NCI-H146 treated with DMSO at 0.1 percent for 48 hours (cell line): ENCODE measurements around the gene ANKLE1.
"Not testable (repeated sequence)": the region's sequence is repeated elsewhere in the genome, so short reads cannot be mapped to it uniquely, and the experiment has no call there.

Experiments
- DNase-seq: peaks from one replicate; lab custom pipeline; 2025; ENCODE audit not compliant: unreplicated experiment; lab: John Stamatoyannopoulos, UW

ANKLE1 gene

GRCh38 chr19:17248011-17248776 lies 33.5 kb upstream of the ANKLE1 start:
- DNase-seq: peak; percentile 64

DNA sequence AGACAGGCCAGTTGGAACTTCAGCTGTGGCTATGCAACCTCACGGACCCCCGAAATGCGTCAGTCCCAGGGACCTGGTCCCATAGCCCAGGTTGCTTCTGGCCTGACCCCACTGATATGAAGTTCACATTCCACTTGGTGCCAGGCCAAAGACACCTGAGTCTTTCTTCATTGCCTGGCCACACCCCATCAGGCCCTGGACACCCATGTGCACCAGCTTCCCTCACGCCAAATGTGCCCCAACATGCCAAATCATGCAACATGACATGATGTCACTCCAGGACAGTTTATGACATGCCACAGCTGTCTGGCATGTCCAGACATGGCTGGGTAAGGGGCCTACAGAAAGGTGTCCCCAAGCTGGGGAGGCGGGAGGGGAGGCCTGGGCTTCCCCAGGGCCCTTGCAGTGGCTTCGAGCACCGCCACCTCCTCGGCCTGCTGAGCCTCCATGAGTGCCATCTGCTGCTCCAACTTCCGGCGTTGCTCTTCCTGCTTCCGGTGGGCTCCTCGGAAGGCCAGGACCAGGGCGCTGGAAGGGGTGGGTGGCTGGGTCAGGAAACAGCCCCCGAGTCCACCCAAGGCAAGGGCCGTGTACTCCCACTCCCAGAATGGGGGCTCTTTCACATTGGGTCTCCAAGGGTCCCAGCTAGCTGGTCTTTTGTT lies 31.7 kb upstream of the ANKLE1 start:
- DNase-seq: no peak

DNA sequence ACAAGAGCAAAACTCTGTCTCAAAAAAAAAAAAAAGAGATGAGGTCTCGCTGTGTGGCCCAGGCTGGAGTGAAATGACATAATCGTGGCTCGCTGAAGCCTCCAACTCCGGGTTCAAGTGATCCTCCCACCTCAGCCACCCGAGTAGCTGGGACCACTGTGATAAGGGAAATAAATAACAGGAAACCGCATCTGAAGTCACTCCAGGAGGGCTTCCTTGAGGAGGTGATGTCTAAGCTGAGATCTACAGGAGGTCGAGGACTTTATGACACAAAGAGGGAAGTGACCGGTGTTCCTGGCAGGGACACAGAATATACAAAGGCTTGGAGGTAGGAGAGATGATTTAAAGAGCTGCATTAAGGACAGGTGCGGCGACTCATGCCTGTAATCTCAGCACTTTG lies 27.1 kb upstream of the ANKLE1 start:
- no peak for DNase-seq

GRCh38 chr19:17255150-17255621 lies 26.5 kb upstream of the ANKLE1 start:
- DNase-seq: peak; percentile 59

GRCh38 chr19:17256130-17256529 lies 25.6 kb upstream of the ANKLE1 start:
- no peak for DNase-seq

GRCh38 chr19:17259118-17259780 lies 22.5 kb upstream of the ANKLE1 start:
- DNase-seq: no peak

DNA sequence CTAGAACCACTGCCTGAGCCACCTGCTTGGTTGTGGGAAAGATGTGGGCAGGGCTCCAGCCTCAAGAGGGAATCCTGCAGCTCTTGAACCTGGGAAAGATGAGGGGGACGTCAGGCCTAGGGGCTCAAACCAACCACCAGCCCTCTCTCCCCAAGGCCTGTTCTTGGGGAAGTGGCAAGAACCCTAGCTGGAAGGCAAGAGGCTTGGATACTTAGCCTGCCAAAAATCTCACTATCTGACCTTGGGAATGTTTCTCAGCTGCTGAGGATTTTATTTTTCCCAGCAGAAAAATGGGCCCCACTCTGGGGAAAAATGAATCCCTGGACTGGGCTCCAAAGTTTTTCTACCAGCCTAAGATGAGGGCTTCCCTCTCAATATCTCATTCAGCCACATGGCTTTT lies 21.8 kb upstream of the ANKLE1 start:
- DNase-seq: no peak

DNA sequence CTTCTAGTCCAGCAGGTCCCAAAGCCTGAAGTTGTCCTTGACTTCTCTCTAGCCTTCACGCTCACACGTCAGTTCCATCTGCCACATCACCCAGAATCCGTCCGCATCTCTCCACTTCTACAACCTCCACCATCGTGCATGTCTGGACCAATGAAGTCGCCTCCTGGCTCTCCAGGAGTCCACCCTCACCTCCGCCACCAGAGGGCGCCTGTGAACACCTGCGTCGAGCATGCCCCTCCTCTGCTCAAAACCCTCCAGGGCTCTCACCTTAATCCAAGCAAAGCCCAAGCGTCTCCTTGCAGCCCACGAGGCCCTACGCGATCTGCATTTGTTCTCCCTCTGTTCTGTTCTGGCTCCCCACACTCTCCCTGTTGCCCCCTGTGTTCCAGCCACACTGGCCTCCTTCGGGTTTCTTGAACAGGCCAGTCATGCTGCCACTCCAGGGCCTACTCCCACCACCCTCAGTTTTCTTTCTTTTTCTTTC lies 20.8 kb upstream of the ANKLE1 start:
- peak; percentile 86 for DNase-seq

DNA sequence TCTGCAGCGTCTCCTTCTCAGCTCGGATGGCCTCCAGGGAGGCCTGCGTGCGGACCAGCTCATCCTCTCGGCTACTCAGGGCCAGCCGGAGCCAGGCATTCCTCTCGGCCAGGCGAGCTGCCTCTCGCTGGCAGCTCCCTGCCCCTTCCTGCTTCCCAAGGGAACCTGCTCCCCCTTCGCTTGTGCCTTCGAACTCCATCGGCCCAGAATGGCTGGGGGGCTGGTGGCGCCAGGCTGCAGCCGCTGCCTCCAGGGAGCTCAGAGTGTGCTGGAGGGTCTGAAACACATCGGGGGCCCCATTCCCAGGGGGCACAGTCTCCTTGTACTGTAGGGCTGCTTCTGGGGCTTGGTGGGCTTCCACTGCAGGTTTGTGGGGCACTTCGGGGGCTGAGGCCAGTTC lies 19.1 kb upstream of the ANKLE1 start:
- no peak for DNase-seq

DNA sequence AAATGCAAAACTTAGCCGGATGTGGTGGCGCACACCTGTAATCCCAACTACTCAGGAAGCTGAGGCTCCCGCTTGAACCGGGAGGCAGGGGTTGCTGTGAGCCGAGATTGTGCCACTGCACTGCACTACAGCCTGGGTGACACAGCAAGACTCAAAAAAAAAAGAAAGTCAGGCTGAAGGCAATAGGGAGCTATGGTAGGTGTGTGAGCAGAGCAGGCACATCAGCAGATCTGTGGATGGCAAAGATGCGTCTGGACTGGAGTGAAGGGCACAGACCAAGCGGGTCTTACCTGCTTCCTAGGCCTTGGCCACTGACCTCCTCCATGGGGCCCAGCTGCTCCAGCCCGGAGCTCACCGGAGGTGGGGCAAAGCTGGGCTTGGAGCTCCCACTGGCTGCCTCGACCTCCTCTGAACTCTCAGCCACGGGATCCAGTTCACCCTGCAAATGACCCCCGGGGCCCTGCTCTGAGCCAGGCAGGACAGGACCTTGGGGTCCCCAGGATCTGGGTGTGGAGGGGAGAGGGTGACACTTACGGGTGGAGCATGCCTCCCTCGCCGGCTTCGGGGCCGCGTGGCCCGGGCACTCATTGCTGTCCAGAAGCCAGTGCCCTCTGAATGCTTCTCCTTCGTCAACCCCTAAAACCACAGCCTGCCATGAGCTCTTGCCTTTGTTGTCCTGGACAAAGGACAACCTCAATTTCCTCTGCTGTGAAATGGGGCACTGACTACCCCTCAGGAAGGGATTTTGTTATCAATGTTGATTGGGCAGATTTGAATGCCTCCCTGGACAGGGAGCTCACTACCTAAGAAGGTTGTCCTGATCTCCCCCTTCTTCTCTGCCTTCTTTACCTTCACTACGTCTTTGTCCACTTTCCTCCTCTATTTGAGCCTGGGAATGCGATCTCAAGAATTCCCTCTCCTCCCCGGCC lies 17.7 kb upstream of the ANKLE1 start:
- DNase-seq: no peak

GRCh38 chr19:17264641-17264979 lies 17.1 kb upstream of the ANKLE1 start, which contains the start of gene USHBP1:
USHBP1 (minus strand) TSS chr19:17264745; CDS start chr19:17264299, 446 bp downstream.
- no peak for DNase-seq

GRCh38 chr19:17266026-17266425 lies 15.7 kb upstream of the ANKLE1 start:
- DNase-seq: no peak

GRCh38 chr19:17266589-17266974 lies 15.1 kb upstream of the ANKLE1 start:
- no peak for DNase-seq

DNA sequence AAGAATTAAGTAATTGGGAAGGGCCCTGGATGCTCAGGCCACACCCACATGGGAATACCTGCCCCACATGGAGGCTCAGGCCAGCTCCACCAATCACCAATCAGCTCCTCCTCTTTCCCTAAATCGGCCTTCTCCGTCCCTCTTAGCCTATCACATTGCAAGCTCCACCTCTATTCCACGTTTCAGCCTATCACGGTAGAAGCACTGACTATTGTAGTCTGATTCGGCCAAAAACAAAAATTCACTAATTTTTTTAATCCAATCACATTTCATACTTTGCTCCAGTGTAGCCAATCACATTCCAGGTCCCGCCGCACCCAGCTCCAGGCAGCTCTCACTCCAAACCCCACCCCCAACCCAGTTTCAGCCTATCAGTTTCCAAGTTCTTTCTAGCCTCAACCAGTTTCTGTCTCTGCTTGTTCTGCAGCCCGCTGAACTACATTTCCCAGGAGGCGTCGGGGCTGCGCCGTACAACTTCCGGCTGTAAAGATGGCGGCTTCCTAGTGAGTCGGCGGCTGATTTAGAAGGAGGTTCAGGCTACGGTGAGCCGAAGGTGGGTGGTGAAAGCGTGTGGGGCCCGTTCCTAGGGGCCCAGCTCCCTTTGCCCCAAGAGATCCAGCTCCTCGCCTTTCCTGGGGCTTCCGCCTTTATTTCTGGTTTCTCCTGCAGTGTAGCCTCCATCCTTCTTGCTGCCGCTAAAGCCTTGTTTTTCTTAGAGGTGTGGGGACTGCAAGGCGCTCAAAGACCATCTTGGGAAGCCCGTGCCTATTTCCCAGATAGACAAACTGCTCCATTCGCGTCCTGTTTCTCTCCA lies 14.5 kb upstream of the ANKLE1 start, which contains the start of gene BABAM1:
Gene BABAM1 (plus strand): TSS at position 469 of the 814 bp plus-strand sequence. CDS start 1,364 bp downstream, outside the sequence.
- DNase-seq: peak; percentile 99

DNA sequence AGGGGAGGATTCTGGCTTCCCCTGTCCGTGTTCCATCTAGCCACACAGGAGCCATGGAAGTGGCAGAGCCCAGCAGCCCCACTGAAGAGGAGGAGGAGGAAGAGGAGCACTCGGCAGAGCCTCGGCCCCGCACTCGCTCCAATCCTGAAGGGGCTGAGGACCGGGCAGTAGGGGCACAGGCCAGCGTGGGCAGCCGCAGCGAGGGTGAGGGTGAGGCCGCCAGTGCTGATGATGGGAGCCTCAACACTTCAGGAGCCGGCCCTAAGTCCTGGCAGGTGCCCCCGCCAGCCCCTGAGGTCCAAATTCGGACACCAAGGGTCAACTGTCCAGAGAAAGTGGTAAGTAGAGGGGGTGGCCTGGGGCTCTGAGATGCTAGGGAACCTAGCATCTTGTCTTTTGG lies 12.9 kb upstream of the ANKLE1 start:
- DNase-seq: no peak

DNA sequence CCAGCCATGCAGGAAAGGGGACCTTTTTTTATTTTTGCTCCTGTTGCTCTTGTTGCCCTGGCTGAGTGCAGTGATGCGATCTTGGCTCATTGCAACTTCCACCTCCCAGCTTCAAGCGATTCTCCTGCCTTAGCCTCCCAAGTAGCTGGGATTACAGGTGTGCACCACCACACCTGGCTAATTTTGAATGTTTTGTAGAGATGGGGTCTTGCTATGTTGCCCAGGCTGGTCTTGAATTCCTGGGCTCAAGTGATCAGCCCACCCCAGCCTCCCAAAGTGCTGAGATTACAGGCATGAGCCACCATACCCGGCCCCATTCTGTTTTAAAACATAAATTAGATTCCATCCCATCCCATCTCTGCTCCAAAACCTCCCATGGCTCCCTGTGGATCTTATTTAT lies 6.8 kb upstream of the ANKLE1 start:
- not testable (repeated sequence) for DNase-seq

- DNase-seq: no peak
These were observed 6.1 kb upstream of the ANKLE1 start for GRCh38 chr19:17275441-17276175.

GRCh38 chr19:17279436-17279835 lies 2.3 kb upstream of the ANKLE1 start:
- no peak for DNase-seq

DNA sequence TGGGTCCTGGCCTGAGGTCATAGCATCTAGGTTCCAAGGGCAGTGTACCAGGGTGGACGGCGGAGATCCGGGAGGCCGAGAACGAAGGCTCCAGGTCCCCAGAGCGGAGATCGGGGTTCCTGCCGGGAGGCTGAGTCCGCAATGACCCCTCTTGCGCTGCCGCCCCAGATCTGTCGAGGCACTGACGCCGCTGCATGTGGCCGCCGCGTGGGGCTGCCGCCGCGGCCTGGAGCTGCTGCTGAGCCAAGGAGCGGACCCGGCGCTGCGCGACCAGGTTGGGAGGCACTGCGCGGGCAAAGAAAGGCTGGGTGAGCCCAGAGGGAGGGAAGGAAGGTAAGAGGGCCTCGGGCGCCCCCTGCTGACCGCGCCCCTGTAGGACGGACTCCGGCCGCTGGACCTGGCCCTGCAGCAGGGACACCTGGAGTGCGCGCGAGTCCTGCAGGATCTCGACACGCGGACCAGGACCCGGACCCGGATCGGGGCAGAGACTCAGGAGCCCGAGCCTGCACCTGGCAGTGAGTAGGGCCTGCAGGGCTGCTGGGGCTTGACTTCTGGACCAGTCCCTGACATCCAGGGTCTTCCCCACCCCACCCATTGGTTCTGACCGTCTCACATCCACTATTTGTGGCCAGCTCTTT lies 906 bp downstream of the ANKLE1 start:
- DNase-seq: peak; percentile 82
